Peyer's patch (tissue), 4 donors: ENCODE data around the gene HSPB2. TPM values are rescaled to one million over a fixed set of nuclear protein-coding genes. Genes with fewer than 3 reads are reported as not detected.
A peak's percentile ranks its signal among the peaks of the same experiment; 100 is the strongest.
"Not testable (repeated sequence)": the region's sequence is repeated elsewhere in the genome, so short reads cannot be mapped to it uniquely, and the experiment has no call there.

Experiments used
- DNase-seq, 3 donors: peaks; one replicate each; pipeline ENCODE4 v3.0.0-alpha.2; 2017 to 2019
- H3K27ac ChIP-seq, 4 donors: fragments of 200-600 bp; sonication (generic); one replicate each; pipeline ENCODE4 v1.5.1; 2016 to 2019
- H3K27me3 ChIP-seq, 2 donors: fragments of 200-600 bp; sonication (generic); one replicate each; pipeline ENCODE4 v1.5.1; 2019
- H3K36me3 ChIP-seq, 3 donors: fragments of 200-600 bp; sonication (generic); one replicate each; pipeline ENCODE4 v1.5.1; 2016 to 2019
- H3K4me1 ChIP-seq, 4 donors: fragments of 200-600 bp; sonication (generic); one replicate each; pipeline ENCODE4 v1.5.1; 2016 to 2019
- H3K4me3 ChIP-seq, 4 donors: fragments of 200-600 bp; sonication (generic); 1 replicate in 3 of 4; 2 replicates in 1 of 4; pipeline ENCODE4 v1.5.1; 2016 to 2019; ENCODE audit warnings: mild to moderate bottlenecking in 1 of 4
- H3K9me3 ChIP-seq, 4 donors: fragments of 200-600 bp; sonication (generic); one replicate each; pipeline ENCODE4 v1.5.1; 2016 to 2019; ENCODE audit warnings: mild to moderate bottlenecking in 1 of 4
- POLR2A ChIP-seq, 2 donors: fragments of 450-650 bp; IDR thresholded peaks; one replicate each; pipeline ENCODE4 v1.5.1; 2017; ENCODE audit warnings: antibody characterized with exemption in 2 of 2, mild to moderate bottlenecking in 2 of 2, moderate library complexity in 2 of 2
- total RNA-seq, 4 donors: library from RNA; depleted of rRNA; stranded (reverse); fragments of >200 nt; gene quantifications; one replicate each; pipeline ENCODE4 v1.1.0, GENCODE V29; 2016
- TF ChIP-seq, protein P1 (sequence below), 6 experiments: fragments of 450-650 bp in 4 of 6; fragments of 200-600 bp in 2 of 6; sonication (generic) in 1 of 6; IDR thresholded peaks; one replicate each; pipeline ENCODE4 v1.5.1; 2017 to 2019; ENCODE audit warnings: antibody characterized with exemption in 6 of 6, mild to moderate bottlenecking in 3 of 6, moderate library complexity in 1 of 6

HSPB2 gene
- total RNA-seq, 4 donors from 2014 or later, result 0.94 to 2.5 TPM; not detected in 2

GRCh38 chr11:111930472-111930871 is 17.9 kb downstream of the HSPB2 start:
- H3K4me1 ChIP-seq, result peaks cover 0 to 23% (median 5%) of the 10 kb centered on the region in 4 donors
- no peak overlapping the region for H3K4me3 ChIP-seq
- H3K9me3 ChIP-seq, result no peaks in the 10 kb centered on the region
- no peak overlapping the region for H3K27ac ChIP-seq
- H3K27me3 ChIP-seq, result no peaks in the 10 kb centered on the region
- TF ChIP-seq, protein P1, sequence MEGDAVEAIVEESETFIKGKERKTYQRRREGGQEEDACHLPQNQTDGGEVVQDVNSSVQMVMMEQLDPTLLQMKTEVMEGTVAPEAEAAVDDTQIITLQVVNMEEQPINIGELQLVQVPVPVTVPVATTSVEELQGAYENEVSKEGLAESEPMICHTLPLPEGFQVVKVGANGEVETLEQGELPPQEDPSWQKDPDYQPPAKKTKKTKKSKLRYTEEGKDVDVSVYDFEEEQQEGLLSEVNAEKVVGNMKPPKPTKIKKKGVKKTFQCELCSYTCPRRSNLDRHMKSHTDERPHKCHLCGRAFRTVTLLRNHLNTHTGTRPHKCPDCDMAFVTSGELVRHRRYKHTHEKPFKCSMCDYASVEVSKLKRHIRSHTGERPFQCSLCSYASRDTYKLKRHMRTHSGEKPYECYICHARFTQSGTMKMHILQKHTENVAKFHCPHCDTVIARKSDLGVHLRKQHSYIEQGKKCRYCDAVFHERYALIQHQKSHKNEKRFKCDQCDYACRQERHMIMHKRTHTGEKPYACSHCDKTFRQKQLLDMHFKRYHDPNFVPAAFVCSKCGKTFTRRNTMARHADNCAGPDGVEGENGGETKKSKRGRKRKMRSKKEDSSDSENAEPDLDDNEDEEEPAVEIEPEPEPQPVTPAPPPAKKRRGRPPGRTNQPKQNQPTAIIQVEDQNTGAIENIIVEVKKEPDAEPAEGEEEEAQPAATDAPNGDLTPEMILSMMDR (IDR thresholded peaks at IDR 0.05), result no peak
- TF ChIP-seq POLR2A (IDR thresholded peaks at IDR 0.05), result no peak
- DNase-seq, result no peak
- no peaks in the 10 kb centered on the region for H3K36me3 ChIP-seq

DNA sequence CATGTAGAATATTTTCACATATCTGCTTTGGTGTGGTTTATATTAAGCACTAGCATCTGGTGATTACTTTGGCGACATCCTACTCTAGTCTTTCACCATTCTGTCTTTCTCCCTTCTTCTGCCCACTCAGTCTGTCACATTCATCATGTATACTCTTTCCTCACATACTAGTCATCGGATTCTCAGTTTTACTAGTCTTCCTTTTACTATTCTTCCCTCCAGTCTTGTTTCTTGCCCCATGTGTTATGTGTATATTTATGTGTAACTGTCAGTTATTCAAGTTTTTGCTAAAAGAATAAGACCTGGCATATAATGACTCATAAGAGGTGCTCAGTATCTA is 20.0 kb downstream of the HSPB2 start:
- no peaks in the 10 kb centered on the region for H3K9me3 ChIP-seq
- H3K36me3 ChIP-seq, result no peaks in the 10 kb centered on the region
- no peak overlapping the region for H3K27ac ChIP-seq
- no peak for TF ChIP-seq POLR2A (IDR thresholded peaks at IDR 0.05)
- TF ChIP-seq, protein P1 (IDR thresholded peaks at IDR 0.05), result no peak
- H3K4me3 ChIP-seq, result no peak overlapping the region
- peaks cover 0 to 28% (median under 1%) of the 10 kb centered on the region in 4 donors for H3K4me1 ChIP-seq
- DNase-seq, result no peak
- H3K27me3 ChIP-seq, result no peaks in the 10 kb centered on the region

DNA sequence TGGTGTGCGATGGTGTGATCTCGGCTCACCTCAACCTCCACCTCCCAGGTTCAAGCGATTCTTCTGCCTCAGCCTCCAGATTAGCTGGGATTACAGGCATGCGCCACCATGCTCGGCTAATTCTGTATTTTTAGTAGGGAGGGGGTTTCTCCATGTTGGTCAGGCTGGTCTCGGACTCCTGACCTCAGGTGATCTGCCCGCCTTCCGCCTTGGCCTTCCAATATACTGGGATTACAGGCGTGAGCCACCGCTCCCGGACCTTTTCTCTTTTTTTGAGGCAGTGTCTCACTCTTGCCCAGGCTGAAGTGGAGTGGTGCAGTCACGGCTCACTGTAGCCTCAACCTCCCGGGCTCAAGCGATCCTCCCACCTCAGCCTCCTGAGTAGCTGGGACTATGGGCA is 20.6 kb downstream of the HSPB2 start:
- not testable (repeated sequence) for H3K9me3 ChIP-seq, H3K27ac ChIP-seq, H3K36me3 ChIP-seq, H3K4me3 ChIP-seq, H3K27me3 ChIP-seq, DNase-seq
- H3K4me1 ChIP-seq, result peaks cover 0 to 32% (median 0%) of the 10 kb centered on the region in 4 donors

DNA sequence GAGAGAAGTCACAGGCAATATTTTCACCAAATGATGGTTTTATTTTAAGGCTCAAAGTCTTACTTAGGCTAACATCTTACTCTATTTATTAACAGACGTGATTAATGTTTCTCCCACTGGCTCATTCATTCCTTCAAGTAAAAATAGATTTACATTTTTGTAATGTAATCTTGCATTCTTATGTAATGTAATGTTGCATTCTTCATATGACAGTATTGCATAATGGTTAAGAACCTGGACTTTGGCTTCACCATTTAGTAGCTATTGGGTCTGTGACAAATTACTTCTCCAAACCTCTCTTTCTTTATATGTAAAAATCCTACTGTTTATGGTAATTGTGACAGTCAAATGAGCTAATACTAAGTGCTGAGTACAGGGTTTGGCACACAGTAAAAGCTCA is 21.3 kb downstream of the HSPB2 start:
- no peaks in the 10 kb centered on the region for H3K36me3 ChIP-seq
- no peaks in the 10 kb centered on the region for H3K9me3 ChIP-seq
- H3K4me1 ChIP-seq, result peaks cover 0 to 37% (median 0%) of the 10 kb centered on the region in 4 donors
- no peak overlapping the region for H3K27ac ChIP-seq
- no peak overlapping the region for H3K4me3 ChIP-seq
- no peaks in the 10 kb centered on the region for H3K27me3 ChIP-seq
- TF ChIP-seq, protein P1 (IDR thresholded peaks at IDR 0.05), result no peak
- TF ChIP-seq POLR2A (IDR thresholded peaks at IDR 0.05), result no peak
- no peak for DNase-seq

DNA sequence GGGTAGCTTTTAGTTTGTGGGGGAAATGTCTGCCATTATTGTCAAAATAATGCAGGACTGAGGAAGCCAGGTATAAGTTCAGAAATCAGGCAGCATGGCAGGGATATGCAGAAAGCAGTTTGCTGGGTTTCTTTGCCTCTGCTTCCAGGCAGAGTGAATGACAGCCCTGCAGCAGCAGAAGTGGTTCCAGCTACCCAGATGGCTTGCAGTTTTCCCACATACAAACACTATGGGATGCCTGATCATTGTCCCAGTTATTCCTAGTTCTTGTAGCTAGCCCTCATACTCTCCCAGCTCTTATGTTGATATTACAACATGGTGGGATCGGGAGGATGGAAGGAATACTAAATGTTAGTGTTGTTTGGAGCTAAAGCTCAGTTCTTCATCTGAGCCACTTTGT is 21.8 kb downstream of the HSPB2 start:
- Histone ChIP-seq H3K9me3 (no peaks in the 10 kb centered on the region), H3K4me3 (no peak overlapping the region), H3K4me1 (peaks cover 0 to 37% (median 0%) of the 10 kb centered on the region in 4 donors), H3K27me3 (no peaks in the 10 kb centered on the region), H3K36me3 (no peaks in the 10 kb centered on the region), H3K27ac (no peak overlapping the region)
- no peak for DNase-seq
- TF ChIP-seq, protein P1 (IDR thresholded peaks at IDR 0.05), result no peak

DNA sequence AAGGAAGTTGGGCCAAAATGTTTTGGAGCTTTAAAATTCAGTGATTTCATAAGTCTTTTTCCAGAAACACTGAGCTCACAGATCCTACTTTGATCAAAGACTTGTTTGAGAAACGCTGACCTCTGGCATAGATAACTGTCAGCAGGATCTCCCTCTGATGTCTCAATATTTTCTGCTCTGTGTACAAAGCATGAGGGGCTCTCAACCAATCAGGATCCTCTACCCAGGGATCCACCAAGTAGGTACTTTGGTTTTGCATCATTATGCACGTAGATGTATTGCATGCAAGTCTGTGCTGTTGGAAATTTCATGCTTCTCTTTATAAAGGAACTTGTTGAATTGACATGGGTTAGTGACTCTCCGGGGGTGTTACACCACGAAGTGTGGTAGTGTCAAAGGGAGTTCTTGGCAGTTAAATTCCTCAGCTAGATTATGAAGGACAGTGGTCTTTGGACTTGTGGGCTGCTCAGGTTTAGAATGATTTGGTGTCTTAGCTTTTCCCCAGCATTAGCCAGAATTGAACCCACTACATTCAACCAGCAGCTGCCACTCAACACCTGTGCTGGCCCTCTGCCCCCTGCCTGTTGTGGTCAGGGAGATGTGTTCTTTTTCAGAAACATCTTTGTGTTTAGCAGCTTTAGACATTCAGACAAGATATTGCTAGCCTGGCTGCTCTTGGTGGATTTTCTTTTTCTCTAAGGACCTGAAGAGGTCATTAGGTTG is 22.9 kb downstream of the HSPB2 start:
- peaks cover 0 to 37% (median 0%) of the 10 kb centered on the region in 4 donors for H3K4me1 ChIP-seq

More for the DNA sequence above, 22.9 kb downstream of the HSPB2 start:
- Histone ChIP-seq H3K36me3 (no peaks in the 10 kb centered on the region), H3K27me3 (no peaks in the 10 kb centered on the region), H3K9me3 (no peaks in the 10 kb centered on the region), H3K27ac (peak overlapping the region in 2 of 4 donors; percentile 6 to 67), H3K4me3 (no peak overlapping the region)
- DNase-seq, result no peak
- TF ChIP-seq, protein P1 (IDR thresholded peaks at IDR 0.05), result no peak
- TF ChIP-seq POLR2A (IDR thresholded peaks at IDR 0.05), result no peak
